ENCODE measurements around the gene ATP6V0B.

- no peak for TF ChIP-seq POLR2AphosphoS5 (IDR thresholded peaks at IDR 0.05; ENCODE audit: low read depth)
- TF ChIP-seq EZH2phosphoT487 (IDR thresholded peaks at IDR 0.05; ENCODE audit: unreplicated experiment) = no peak
- TF ChIP-seq CTCF (conservative IDR thresholded peaks at IDR 0.05; ENCODE audit: low read depth in 2 of 2) = no peak
- TF ChIP-seq EZH2 (IDR thresholded peaks at IDR 0.05; ENCODE audit: low read depth, unreplicated experiment) = no peak
- no peak for TF ChIP-seq REST (IDR thresholded peaks at IDR 0.05; ENCODE audit: unreplicated experiment)
- TF ChIP-seq CREB1 (CRISPR knock-in tag; IDR thresholded peaks at IDR 0.05; ENCODE audit: low read depth) = no peak
- no peak for TF ChIP-seq ZNF331 (CRISPR knock-in tag; IDR thresholded peaks at IDR 0.05; ENCODE audit: low read depth)
- TF ChIP-seq NANOG (IDR thresholded peaks at IDR 0.05; ENCODE audit: borderline replicate concordance) = no peak
- no peak for TF ChIP-seq ETS1 (IDR thresholded peaks at IDR 0.05)
- TF ChIP-seq JUNB (IDR thresholded peaks at IDR 0.05; ENCODE audit: unreplicated experiment) = no peak
- no peak for TF ChIP-seq STAT1 (IDR thresholded peaks at IDR 0.05; ENCODE audit: unreplicated experiment)
Observed at GRCh38 chr1:43925846-43926245, 48.9 kb upstream of the ATP6V0B start.
